Measurements from ENCODE around the gene NLGN1.
"Not testable (repeated sequence)": the region's sequence is repeated elsewhere in the genome, so short reads cannot be mapped to it uniquely, and the experiment has no call there.

The NLGN1 gene

GRCh38 chr3:173568623-173569022, 171.1 kb downstream of the NLGN1 start:
- DNase-seq: no peak

- no peak for DNase-seq
Measured at GRCh38 chr3:173583496-173583895, 186.0 kb downstream of the NLGN1 start.

DNA sequence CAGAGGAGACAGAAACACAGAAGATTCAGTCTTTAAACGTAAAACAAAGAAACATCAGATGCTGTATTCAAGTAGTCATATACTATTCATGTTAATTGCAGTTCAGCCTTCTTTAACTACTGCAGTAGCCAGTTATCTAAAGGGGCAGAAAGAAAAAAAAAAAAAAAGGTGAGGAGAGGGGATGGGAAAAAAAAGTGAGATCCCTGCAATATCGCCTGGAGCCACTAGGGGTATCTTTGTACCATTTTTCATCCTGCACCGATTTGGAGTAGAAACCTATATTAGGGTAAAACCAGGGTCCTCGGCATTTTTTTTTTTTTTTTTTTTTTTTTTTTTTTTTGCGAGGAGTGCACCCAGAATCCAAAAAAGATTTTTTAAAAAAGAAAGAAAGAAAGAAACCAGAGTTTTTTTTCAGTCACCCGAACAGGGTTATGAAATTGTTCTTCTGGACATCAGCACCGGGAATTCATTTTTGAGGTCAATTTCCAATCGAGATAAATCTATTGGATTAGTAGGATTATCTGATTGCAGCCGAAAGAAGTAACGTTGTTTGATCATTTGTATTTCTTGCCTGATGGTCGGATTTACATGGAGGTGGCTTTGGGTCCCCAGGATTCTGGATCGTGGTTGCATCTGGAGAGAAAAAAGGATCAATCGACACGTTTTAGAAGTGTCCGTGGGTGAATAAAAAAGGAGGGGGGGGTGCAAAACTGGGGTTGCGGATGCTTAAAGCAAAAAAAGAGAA, 186.7 kb downstream of the NLGN1 start:
- DNase-seq: peak; percentile 34

DNA sequence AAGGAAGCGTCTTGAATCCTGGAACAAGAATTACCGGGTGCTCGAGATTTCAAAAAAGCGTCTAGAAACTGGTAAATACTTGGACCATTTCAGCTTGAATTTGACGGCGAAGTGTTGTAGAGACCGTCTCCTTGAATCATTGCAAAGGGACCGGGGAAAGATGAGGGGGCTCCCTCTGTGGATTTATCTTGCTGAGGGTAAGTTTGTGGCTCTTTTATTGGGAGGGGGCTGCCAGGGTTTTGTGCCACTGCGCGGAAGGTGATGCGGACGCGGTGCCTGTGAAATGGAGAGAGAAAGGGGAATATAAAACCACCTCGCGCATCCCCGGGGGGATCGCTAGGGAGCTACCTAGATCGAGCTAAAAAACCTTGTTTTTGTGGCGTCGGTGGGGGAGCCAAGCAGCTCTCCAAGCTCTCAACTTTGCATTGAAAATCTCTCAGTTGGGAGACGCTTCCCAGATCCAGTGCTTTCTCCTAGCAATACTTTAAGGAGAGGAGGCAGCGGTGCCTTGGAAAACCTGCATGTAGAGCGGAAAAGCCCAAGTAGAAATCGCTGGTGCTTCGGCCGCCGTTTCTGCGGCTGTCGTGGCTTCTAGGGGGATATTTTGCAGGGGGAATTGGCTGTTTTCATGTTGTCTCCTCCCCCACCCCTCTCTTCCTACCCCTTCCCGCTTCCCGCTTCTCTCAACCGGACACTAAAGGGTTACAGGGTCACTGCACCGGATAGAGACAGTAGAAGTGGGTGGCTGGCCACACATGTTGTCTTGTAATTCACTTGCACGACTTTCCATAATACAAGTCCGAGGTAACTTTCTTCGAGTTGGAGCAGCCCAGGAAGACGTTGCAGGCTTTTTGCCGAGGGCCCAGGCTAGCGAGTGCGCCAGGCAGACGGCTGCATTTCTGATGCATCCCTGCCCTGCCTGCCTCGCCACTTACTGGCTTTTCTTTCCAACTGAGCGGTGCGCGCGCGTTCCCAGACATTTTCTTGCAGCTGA, 187.6 kb downstream of the NLGN1 start:
- DNase-seq: peak; percentile 36

GRCh38 chr3:173586166-173586565, 188.6 kb downstream of the NLGN1 start:
- no peak for DNase-seq

GRCh38 chr3:173587055-173587454, 189.5 kb downstream of the NLGN1 start:
- DNase-seq: no peak

DNA sequence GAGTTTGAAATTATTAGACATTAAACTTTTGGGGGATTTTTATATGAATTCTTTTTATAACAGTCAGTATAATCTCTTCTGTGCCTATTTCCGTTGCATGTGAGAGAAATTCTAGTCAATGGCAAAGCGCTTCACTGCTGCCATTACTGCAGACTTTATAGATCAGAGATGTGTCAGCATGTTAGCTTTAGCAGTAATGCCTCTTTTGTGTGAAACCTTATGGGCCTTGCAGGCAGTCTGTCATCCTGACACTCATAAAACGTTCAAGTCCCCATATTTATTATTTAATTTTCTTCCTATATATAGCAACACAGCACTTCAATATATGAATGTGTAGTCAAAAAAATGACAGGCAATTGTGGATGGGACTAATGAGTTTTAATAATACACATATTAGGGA, 191.0 kb downstream of the NLGN1 start:
- no peak for DNase-seq

- DNase-seq: no peak
Measured at GRCh38 chr3:173589116-173589515, 191.6 kb downstream of the NLGN1 start.

GRCh38 chr3:173591401-173591800, 193.9 kb downstream of the NLGN1 start:
- no peak for DNase-seq

- not testable (repeated sequence) for DNase-seq
Measured at GRCh38 chr3:173594881-173595280, 197.3 kb downstream of the NLGN1 start.

DNA sequence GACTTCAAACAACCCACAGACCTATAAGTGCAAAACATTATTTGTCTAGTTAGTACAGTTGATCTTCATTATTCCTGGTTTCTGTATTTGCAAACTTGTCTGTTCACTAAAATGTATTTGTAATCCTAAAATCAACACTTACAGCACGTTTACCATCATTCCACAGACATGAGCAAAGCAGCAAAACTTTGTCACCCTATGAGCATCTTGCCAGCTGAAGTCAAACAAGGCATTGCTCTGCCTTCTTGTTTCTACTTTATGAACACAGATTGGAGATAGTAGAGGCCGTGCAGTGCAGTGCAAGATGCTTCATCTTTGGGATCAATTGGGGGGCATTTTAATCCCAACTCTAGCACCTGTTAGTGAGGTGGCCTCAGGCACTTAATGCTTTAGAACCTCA, 202.1 kb downstream of the NLGN1 start:
- no peak for DNase-seq

- no peak for DNase-seq
Measured at GRCh38 chr3:173614522-173614921, 217.0 kb downstream of the NLGN1 start.

DNA sequence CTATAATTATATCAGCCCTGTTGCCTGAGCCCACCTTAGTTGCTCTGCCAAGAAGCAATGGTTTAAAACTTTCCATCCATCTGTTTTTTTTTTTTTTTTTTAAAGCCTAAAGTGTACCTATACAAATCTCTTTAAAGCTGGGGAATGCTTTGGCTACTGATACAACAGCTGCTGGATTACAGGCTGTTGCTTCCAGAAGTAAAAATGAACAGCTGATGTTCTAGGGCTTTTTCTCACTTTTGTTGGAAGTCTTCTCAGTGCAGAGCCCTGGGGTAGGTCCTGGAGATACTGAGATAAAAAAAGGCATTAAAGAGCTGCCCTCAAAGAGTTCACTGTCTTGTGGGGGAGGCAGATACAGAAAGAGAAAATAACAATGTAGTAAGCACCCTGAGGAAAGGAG, 218.1 kb downstream of the NLGN1 start:
- DNase-seq: no peak

DNA sequence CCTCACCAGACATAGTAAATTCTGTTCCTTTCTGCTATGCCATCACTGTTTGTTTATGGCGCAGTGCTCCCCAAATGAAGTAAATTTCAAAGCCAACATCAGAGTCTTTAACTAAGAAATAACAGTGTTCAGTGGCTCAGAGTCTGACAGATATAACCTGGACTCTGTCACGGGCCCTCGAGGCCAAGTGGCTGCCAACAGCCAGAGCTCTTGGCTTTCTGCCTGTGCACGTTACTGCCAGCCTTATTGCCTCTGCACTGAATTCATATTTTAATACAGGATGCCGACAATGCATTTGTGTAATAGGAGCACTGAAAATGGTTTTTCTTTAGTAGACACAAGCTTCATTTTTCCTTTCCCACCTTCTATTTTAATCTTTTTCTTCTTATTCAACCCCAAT, 219.9 kb downstream of the NLGN1 start:
- no peak for DNase-seq

GRCh38 chr3:173618148-173618547, 220.6 kb downstream of the NLGN1 start:
- no peak for DNase-seq

DNA sequence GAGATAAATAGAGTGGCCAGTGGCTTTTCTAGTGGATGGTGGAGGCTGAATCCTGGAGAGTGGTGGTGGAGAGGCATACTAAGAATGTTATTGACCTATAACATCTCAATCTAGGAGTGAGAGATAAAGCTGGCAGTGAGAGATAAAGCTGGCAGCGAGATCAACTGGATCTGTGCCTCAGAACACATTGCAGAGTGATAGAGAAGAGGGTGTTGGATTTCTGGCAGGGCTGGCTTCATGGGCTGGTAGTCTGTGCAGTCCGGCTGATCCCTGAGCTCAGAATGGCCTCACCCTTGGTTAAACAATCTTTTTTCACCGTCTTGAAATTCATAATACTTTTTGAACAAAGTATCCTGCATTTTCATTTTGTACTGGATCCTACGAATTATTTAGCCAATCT, 221.2 kb downstream of the NLGN1 start:
- DNase-seq: no peak

DNA sequence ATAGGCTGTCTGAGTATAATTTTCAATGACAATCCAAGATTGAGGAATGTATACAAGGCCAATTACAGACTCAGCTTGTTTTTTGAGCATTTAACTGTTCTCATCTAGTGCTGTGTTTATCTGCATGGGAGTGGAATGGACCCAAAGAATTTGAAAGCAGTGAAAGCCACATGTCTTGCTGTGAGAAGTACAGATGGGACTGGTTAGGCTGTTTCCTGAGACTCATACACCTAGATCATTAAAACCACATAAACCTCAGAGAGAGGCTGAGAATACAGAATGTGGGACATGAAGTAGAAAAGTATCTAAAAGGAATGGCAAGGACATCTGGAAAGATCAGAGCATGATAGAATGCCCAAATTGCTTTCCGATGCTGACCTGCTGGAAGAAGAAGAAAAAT, 224.6 kb downstream of the NLGN1 start:
- DNase-seq: no peak

- no peak for DNase-seq
Measured at GRCh38 chr3:173624086-173624485, 226.5 kb downstream of the NLGN1 start.

GRCh38 chr3:173630849-173631248, 233.3 kb downstream of the NLGN1 start:
- DNase-seq: no peak

- DNase-seq: no peak
Measured at GRCh38 chr3:173632945-173633344, 235.4 kb downstream of the NLGN1 start.

- DNase-seq: no peak
Measured at GRCh38 chr3:173635826-173636225, 238.3 kb downstream of the NLGN1 start.

DNA sequence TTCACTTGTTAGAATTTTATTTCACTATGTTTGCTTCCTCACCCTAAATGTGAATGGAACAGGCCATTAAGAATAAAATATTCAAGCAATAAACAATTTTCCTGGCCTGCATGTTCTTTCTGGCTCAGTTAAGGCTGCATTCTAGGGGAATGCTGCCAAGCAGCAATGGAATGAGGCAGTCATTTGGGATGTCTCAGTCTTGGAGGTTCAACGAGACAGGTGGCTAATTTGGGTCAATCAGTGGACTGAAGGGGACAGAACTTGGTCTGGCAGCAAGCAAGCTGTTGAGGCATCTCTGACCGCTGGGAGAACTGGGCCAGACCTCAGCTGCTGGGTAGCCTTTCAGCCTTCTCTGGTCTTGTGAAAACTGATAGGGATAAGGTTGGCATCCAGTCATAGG, 241.6 kb downstream of the NLGN1 start:
- no peak for DNase-seq

- DNase-seq: no peak
Measured at GRCh38 chr3:173641696-173642095, 244.2 kb downstream of the NLGN1 start.

Measured in NCI-H1436 (cell line).